ENCODE data around the gene RHOT1. TPM values are rescaled to one million over a fixed set of nuclear protein-coding genes. Genes with fewer than 3 reads are reported as not detected.
"Not testable (repeated sequence)": the region's sequence is repeated elsewhere in the genome, so short reads cannot be mapped to it uniquely, and the experiment has no call there.

The RHOT1 gene
- total RNA-seq, 1 donor from 2014 or later = 26.2 TPM

DNA sequence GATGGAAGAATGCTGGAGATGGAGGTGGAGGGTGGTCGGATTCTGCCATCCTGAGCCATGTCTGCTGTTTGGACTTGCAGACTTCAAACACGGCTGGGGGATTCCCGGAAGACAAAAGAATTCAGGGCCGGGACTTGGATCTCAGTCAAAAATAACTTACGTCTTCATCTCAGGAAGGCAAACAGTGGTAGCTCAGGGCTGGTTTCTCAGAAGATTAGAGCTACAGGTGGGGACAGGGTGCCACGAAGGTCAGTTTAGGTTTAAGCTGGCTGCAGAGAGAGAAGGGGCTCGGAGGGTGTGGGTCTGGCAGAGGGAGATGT, 119.1 kb downstream of the RHOT1 start:
- Mint-ChIP-seq H3K9me3 (no peaks in the 10 kb centered on the region), H3K36me3 (no peaks in the 10 kb centered on the region), H3K4me1 (ENCODE audit: unreplicated experiment) (peaks cover 35% of the 10 kb centered on the region), H3K4me3 (no peak overlapping the region), H3K27me3 (peaks cover 68% of the 10 kb centered on the region), H3K27ac (no peak overlapping the region)
- DNase-seq (ENCODE audit: extremely low spot score, unreplicated experiment) = no peak
- TF ChIP-seq, protein P1, sequence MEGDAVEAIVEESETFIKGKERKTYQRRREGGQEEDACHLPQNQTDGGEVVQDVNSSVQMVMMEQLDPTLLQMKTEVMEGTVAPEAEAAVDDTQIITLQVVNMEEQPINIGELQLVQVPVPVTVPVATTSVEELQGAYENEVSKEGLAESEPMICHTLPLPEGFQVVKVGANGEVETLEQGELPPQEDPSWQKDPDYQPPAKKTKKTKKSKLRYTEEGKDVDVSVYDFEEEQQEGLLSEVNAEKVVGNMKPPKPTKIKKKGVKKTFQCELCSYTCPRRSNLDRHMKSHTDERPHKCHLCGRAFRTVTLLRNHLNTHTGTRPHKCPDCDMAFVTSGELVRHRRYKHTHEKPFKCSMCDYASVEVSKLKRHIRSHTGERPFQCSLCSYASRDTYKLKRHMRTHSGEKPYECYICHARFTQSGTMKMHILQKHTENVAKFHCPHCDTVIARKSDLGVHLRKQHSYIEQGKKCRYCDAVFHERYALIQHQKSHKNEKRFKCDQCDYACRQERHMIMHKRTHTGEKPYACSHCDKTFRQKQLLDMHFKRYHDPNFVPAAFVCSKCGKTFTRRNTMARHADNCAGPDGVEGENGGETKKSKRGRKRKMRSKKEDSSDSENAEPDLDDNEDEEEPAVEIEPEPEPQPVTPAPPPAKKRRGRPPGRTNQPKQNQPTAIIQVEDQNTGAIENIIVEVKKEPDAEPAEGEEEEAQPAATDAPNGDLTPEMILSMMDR (conservative IDR thresholded peaks at IDR 0.05) = no peak

DNA sequence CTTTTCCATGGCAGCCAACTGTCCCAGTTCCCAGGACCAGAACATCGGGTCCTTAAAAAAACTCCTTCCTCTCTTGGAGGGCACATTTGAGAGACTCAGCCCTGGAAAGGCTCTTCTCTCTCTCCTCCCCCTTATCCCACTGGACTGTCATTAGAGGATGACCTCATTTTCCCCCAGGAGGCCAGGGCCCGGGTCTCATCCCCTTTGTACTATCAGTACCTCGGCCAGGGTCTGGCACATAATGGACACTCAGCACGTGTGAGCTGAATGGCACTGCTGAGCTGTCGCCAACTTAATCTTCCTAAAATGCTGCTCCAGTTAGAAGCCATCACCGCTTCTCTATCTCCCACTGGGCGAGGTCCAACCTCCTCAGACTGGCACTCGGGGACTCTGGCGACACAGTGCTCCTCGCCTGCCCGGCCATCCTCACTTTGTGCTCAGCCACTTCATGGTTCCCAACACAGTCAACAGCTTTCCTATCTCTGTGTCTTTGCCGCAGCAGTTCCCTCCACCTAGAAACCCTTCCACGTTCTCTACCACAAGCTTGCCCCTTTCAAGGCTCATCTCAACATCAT, 119.7 kb downstream of the RHOT1 start:
- Mint-ChIP-seq H3K4me3 (no peak overlapping the region), H3K36me3 (no peaks in the 10 kb centered on the region), H3K27me3 (peaks cover 71% of the 10 kb centered on the region), H3K4me1 (ENCODE audit: unreplicated experiment) (peaks cover 38% of the 10 kb centered on the region), H3K27ac (no peak overlapping the region), H3K9me3 (no peaks in the 10 kb centered on the region)
- DNase-seq (ENCODE audit: extremely low spot score, unreplicated experiment) = no peak
- TF ChIP-seq, protein P1 (conservative IDR thresholded peaks at IDR 0.05) = no peak

DNA sequence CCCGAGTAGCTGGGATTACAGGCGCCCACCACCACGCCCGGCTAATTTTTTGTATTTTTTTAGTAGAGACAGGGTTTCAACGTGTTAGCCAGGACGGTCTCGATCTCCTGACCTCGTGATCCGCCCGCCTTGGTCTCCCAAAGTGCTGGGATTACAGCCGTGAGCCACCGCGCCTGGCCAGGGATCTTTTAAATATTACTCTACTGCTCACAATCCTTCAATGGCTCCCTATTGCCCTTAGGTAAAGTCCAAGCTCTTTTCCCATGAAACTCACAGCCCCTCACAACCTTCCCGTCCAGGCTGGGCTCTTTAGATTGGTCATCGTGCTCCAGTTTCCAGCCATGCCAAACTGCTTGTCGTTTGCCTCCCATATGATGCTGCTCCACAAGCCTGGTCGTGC, 121.2 kb downstream of the RHOT1 start:
- H3K9me3 Mint-ChIP-seq; DNase-seq (ENCODE audit: extremely low spot score, unreplicated experiment); H3K4me3 Mint-ChIP-seq; H3K36me3 Mint-ChIP-seq; H3K27ac Mint-ChIP-seq: not testable (repeated sequence)
- peaks cover 40% of the 10 kb centered on the region for H3K4me1 Mint-ChIP-seq (ENCODE audit: unreplicated experiment)
- H3K27me3 Mint-ChIP-seq = peaks cover 79% of the 10 kb centered on the region

DNA sequence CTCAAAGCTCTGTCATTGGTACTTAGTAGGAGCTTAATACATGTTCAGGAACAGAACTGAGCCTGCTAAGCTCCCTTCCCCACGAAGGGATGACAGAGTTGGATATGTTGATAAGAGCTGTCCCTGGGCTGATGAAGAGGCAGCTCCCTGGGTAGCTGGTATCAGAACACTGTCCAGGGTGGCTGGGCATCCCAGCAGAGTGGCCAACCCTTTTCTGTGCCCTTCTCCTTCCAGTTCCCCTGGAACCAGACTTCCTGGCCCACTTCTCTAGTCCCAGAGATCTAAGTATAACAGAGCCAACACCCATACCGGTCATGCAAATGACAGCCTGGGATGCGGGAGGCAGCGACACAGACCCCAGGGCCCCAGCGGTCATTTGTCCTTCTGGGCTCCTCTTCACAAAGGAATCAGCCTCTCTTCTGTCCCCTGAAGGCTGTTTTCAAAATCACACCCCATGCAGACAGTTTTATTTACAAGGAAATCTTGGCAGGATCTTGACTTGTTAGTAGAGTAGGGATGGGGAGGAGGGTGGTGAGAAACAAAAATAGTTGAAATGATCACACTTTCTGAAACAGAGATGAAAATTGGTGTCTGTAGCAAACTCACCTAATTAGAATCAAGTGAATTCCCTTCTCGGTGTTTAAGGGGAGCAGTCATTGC, 122.0 kb downstream of the RHOT1 start:
- DNase-seq (ENCODE audit: extremely low spot score, unreplicated experiment) = no peak
- peaks cover 82% of the 10 kb centered on the region for H3K27me3 Mint-ChIP-seq
- peaks cover 37% of the 10 kb centered on the region for H3K4me1 Mint-ChIP-seq (ENCODE audit: unreplicated experiment)
- TF ChIP-seq, protein P1 (conservative IDR thresholded peaks at IDR 0.05) = peak; percentile 58
- H3K36me3 Mint-ChIP-seq = no peaks in the 10 kb centered on the region
- no peaks in the 10 kb centered on the region for H3K9me3 Mint-ChIP-seq
- H3K4me3 Mint-ChIP-seq = peak overlapping the region; percentile 84
- H3K27ac Mint-ChIP-seq = peak overlapping the region; percentile 59

DNA sequence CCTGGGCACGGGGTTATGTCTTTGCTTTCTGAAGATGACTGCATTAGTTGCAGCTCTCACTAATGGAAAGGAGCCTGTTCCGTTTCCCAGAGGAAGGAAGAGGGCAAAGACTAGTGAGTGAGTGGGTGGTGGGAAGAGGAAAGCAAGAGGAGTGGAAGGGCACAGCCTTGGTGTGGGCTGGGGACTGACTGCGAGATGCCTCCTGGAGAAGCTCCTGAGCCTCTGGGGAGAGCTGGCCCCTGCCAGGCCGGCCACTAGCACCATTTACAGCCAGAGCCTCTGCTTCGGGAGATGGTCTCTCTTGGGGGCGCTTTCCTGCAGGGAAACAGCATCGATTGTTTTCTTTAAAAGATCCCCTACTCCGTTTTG, 122.5 kb downstream of the RHOT1 start:
- Mint-ChIP-seq H3K36me3 (no peaks in the 10 kb centered on the region), H3K27ac (peak overlapping the region; percentile 59), H3K4me1 (ENCODE audit: unreplicated experiment) (peaks cover 32% of the 10 kb centered on the region), H3K27me3 (peaks cover 82% of the 10 kb centered on the region), H3K4me3 (peak overlapping the region; percentile 84), H3K9me3 (no peaks in the 10 kb centered on the region)
- no peak for DNase-seq (ENCODE audit: extremely low spot score, unreplicated experiment)
- TF ChIP-seq, protein P1 (conservative IDR thresholded peaks at IDR 0.05) = no peak

DNA sequence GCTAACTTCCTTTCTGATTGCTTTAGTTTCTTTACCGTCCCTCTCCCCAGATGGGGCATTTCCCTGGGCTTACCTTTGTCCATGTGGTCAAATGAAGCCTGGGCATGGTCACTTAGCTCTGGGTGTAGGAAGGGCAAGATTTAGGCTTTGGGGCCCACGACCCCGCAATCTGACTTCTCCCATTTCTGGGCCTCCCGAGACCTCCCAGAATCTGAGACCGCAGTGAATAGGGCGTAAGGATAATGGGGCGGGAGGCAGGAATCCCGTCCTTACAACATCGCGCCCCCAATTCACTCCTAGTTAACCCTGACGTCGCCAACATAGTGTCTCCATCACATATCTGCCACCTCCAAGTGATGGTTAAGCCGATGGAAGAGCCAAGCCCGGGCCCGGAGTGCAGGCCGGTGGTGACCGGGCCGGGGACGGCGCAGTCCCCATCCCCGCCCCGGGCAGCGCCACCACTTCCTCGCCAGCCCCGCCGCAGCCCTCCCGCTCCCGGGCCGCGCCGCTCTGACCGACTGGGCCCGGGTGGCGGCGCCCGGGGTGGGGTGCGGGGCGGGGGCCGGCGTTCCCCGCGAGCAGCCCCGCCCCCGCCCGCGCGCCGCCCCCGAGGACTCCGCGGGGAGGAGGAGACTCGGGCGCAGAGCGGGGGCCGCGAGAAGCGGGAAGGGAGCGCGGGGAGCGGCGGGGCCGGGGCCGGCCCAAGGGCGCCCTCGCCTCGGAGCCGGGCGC, 123.1 kb downstream of the RHOT1 start, which contains the start of gene RHBDL3:
RHBDL3 (plus strand) TSS at position 641 of the 732 bp plus-strand sequence. CDS start 358 bp downstream, outside the sequence.
- no peak for DNase-seq (ENCODE audit: extremely low spot score, unreplicated experiment)
- Mint-ChIP-seq H3K27ac (peak within 1 kb of the TSS; percentile 59), H3K4me1 (ENCODE audit: unreplicated experiment) (peaks cover 32% of the 10 kb centered on the region), H3K36me3 (no peaks in the 10 kb centered on the region), H3K27me3 (peaks cover 82% of the 10 kb centered on the region), H3K9me3 (no peaks in the 10 kb centered on the region), H3K4me3 (peak within 1 kb of the TSS; percentile 84)
- TF ChIP-seq, protein P1 (conservative IDR thresholded peaks at IDR 0.05) = no peak

Data from type B pancreatic cell (in vitro differentiated cells).